Endothelial cell of umbilical vein (primary cell): Measurements from ENCODE around the gene ZNF423.

Experiments used
- CTCF ChIP-seq, 2 donors: IDR thresholded peaks; 1 replicate in 1 of 2; 2 replicates in 1 of 2; pipeline ENCODE4 v1.5.1; 2011; ENCODE audit warnings: low read length in 2 of 2, mild to moderate bottlenecking in 2 of 2, moderate library complexity in 2 of 2, control low read depth in 1 of 2, inconsistent platforms in 1 of 2, low read depth in 1 of 2; ENCODE audit not compliant: insufficient read depth in 1 of 2; ENCODE audit errors: extremely low read depth in 1 of 2
- EZH2 ChIP-seq: IDR thresholded peaks from 2 replicates; pipeline ENCODE4 v1.6.1; 2012; ENCODE audit warnings: borderline replicate concordance, low read depth, mild to moderate bottlenecking, moderate library complexity, low read length, inconsistent platforms; ENCODE audit not compliant: severe bottlenecking
- FOS ChIP-seq: IDR thresholded peaks from 2 replicates; pipeline ENCODE4 v1.6.1; 2011; ENCODE audit warnings: mild to moderate bottlenecking, low read length, moderate library complexity, borderline replicate concordance; ENCODE audit not compliant: insufficient read depth
- MAX ChIP-seq: IDR thresholded peaks from 2 replicates; pipeline ENCODE4 v1.6.1; 2011; ENCODE audit not compliant: insufficient read depth, insufficient read length
- MYC ChIP-seq: IDR thresholded peaks from one replicate; pipeline ENCODE4 v1.6.1; 2011; ENCODE audit warnings: mild to moderate bottlenecking, low read depth, low read length
- POLR2A ChIP-seq: IDR thresholded peaks from 2 replicates; pipeline ENCODE4 v1.6.1; 2012; ENCODE audit warnings: low read depth, mild to moderate bottlenecking, control low read depth, low read length
- POLR2AphosphoS5 ChIP-seq: IDR thresholded peaks from 2 replicates; pipeline ENCODE4 v1.6.1; 2012; ENCODE audit warnings: low read depth, mild to moderate bottlenecking, control low read depth, low read length, moderate library complexity; ENCODE audit not compliant: insufficient read depth

GRCh38 chr16:49530427-49530970 lies 325.4 kb downstream of the ZNF423 start:
- TF ChIP-seq CTCF (IDR thresholded peaks at IDR 0.05; ENCODE audit: extremely low read depth in 1 of 2, insufficient read depth in 1 of 2, low read depth in 1 of 2, low read length in 2 of 2) (no peak), POLR2AphosphoS5 (no peak), MAX (no peak), EZH2 (no peak), POLR2A (no peak), MYC (no peak), FOS (no peak)
